ENCODE results near the gene ASAP2.

ASAP2 gene

GRCh38 chr2:9230051-9230802, 23.6 kb downstream of the ASAP2 start:
- H3K4me1 ChIP-seq (ENCODE audit: control insufficient read depth, insufficient read depth, low read length, poor library complexity, severe bottlenecking), result no peaks in the 10 kb centered on the region
- H3K4me3 ChIP-seq (ENCODE audit: insufficient read depth, low read depth, low read length, poor library complexity, severe bottlenecking), result no peak overlapping the region
- no peaks in the 10 kb centered on the region for H3K36me3 ChIP-seq (ENCODE audit: control insufficient read depth, insufficient read depth, low read length)
- H3K27me3 ChIP-seq (replicated peaks; ENCODE audit: control insufficient read depth, insufficient read depth, low read length, poor library complexity, severe bottlenecking), result no peaks in the 10 kb centered on the region
- H3K27ac ChIP-seq (ENCODE audit: insufficient read depth, low read length, poor library complexity, severe bottlenecking), result no peak overlapping the region
- DNase-seq, result no peak
- no peaks in the 10 kb centered on the region for H3K9me3 ChIP-seq (ENCODE audit: control insufficient read depth, low read length)

- no peaks in the 10 kb centered on the region for H3K36me3 ChIP-seq (ENCODE audit: control insufficient read depth, insufficient read depth, low read length)
- H3K27ac ChIP-seq (ENCODE audit: insufficient read depth, low read length, poor library complexity, severe bottlenecking), result no peak overlapping the region
- no peaks in the 10 kb centered on the region for H3K27me3 ChIP-seq (replicated peaks; ENCODE audit: control insufficient read depth, insufficient read depth, low read length, poor library complexity, severe bottlenecking)
- no peaks in the 10 kb centered on the region for H3K4me1 ChIP-seq (ENCODE audit: control insufficient read depth, insufficient read depth, low read length, poor library complexity, severe bottlenecking)
- DNase-seq, result no peak
- H3K9me3 ChIP-seq (ENCODE audit: control insufficient read depth, low read length), result no peaks in the 10 kb centered on the region
- H3K4me3 ChIP-seq (ENCODE audit: insufficient read depth, low read depth, low read length, poor library complexity, severe bottlenecking), result no peak overlapping the region
Measured at GRCh38 chr2:9230881-9231280, 24.3 kb downstream of the ASAP2 start.

DNA sequence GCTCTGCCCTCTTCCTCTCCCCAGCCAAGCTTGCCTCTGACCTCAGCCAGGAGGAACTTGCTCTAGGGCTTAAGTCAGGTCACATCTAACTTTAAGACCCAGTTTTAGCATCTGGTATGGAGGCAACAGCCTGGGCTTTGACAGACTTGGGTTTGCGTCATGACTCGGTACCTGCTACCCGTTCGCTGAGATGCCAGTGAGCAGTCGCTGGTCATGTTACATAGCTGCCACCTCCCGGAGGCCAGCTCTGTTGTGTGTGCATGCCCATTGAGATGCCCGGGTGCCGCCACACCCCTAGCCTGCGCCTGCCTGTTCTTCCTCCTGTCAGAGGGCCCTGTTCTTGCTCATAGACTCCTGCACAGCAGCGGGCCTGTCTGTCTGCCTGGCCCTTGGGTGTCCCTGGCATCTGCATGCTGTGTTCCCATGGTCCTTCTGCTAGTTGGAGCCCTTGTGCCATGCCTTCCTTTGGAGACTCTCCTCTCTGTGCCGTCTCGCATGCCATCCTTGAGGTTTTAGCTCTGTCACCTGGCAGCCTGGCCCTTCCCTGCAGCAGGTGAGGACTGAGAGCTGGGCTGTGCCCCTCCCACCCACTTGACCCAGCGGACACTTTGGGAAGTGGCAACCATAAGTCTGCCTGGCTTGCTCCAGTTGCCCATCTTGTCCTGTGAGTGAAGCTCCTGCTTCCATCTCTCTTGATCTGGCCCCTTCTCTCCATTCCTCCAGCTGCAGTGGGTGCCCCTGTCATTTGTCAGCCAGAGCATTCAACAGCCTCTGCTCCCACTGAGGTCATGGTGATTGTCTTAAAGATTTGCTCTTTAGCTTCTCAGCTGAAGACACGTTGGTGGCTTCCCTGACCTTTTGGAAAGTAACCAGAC, 24.9 kb downstream of the ASAP2 start:
- H3K27ac ChIP-seq (ENCODE audit: insufficient read depth, low read length, poor library complexity, severe bottlenecking), result no peak overlapping the region
- no peaks in the 10 kb centered on the region for H3K9me3 ChIP-seq (ENCODE audit: control insufficient read depth, low read length)
- H3K36me3 ChIP-seq (ENCODE audit: control insufficient read depth, insufficient read depth, low read length), result no peaks in the 10 kb centered on the region
- no peaks in the 10 kb centered on the region for H3K4me1 ChIP-seq (ENCODE audit: control insufficient read depth, insufficient read depth, low read length, poor library complexity, severe bottlenecking)
- no peak for DNase-seq
- no peaks in the 10 kb centered on the region for H3K27me3 ChIP-seq (replicated peaks; ENCODE audit: control insufficient read depth, insufficient read depth, low read length, poor library complexity, severe bottlenecking)
- no peak overlapping the region for H3K4me3 ChIP-seq (ENCODE audit: insufficient read depth, low read depth, low read length, poor library complexity, severe bottlenecking)

DNA sequence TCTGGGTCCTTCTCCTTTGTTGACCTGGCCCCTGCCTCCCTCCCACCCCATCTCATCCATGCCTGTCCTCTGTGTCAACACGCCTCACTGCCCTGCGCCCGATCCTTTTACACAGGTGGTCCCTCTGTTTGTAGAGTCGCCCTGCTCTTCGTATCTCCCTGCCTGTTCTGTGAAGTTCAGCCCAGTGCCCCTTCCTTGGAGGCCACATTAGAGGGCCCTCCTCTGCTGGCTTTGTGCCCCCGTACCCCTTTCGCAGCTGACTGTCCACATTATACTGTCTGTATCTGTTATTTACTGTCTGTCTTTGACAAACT, 25.5 kb downstream of the ASAP2 start:
- Histone ChIP-seq H3K4me1 (ENCODE audit: control insufficient read depth, insufficient read depth, low read length, poor library complexity, severe bottlenecking) (no peaks in the 10 kb centered on the region), H3K27ac (ENCODE audit: insufficient read depth, low read length, poor library complexity, severe bottlenecking) (no peak overlapping the region), H3K9me3 (ENCODE audit: control insufficient read depth, low read length) (no peaks in the 10 kb centered on the region), H3K36me3 (ENCODE audit: control insufficient read depth, insufficient read depth, low read length) (no peaks in the 10 kb centered on the region), H3K27me3 (replicated peaks; ENCODE audit: control insufficient read depth, insufficient read depth, low read length, poor library complexity, severe bottlenecking) (no peaks in the 10 kb centered on the region), H3K4me3 (ENCODE audit: insufficient read depth, low read depth, low read length, poor library complexity, severe bottlenecking) (no peak overlapping the region)
- DNase-seq, result no peak

- Histone ChIP-seq H3K9me3 (ENCODE audit: control insufficient read depth, low read length) (no peaks in the 10 kb centered on the region), H3K36me3 (ENCODE audit: control insufficient read depth, insufficient read depth, low read length) (no peaks in the 10 kb centered on the region), H3K4me1 (ENCODE audit: control insufficient read depth, insufficient read depth, low read length, poor library complexity, severe bottlenecking) (no peaks in the 10 kb centered on the region), H3K4me3 (ENCODE audit: insufficient read depth, low read depth, low read length, poor library complexity, severe bottlenecking) (no peak overlapping the region), H3K27me3 (replicated peaks; ENCODE audit: control insufficient read depth, insufficient read depth, low read length, poor library complexity, severe bottlenecking) (no peaks in the 10 kb centered on the region), H3K27ac (ENCODE audit: insufficient read depth, low read length, poor library complexity, severe bottlenecking) (no peak overlapping the region)
- no peak for DNase-seq
Measured at GRCh38 chr2:9232886-9233285, 26.3 kb downstream of the ASAP2 start.

GRCh38 chr2:9234680-9235146, 28.1 kb downstream of the ASAP2 start:
- H3K27me3 ChIP-seq (replicated peaks; ENCODE audit: control insufficient read depth, insufficient read depth, low read length, poor library complexity, severe bottlenecking), result no peaks in the 10 kb centered on the region
- no peak overlapping the region for H3K4me3 ChIP-seq (ENCODE audit: insufficient read depth, low read depth, low read length, poor library complexity, severe bottlenecking)
- H3K36me3 ChIP-seq (ENCODE audit: control insufficient read depth, insufficient read depth, low read length), result no peaks in the 10 kb centered on the region
- no peaks in the 10 kb centered on the region for H3K4me1 ChIP-seq (ENCODE audit: control insufficient read depth, insufficient read depth, low read length, poor library complexity, severe bottlenecking)
- H3K9me3 ChIP-seq (ENCODE audit: control insufficient read depth, low read length), result no peaks in the 10 kb centered on the region
- DNase-seq, result no peak
- H3K27ac ChIP-seq (ENCODE audit: insufficient read depth, low read length, poor library complexity, severe bottlenecking), result no peak overlapping the region

DNA sequence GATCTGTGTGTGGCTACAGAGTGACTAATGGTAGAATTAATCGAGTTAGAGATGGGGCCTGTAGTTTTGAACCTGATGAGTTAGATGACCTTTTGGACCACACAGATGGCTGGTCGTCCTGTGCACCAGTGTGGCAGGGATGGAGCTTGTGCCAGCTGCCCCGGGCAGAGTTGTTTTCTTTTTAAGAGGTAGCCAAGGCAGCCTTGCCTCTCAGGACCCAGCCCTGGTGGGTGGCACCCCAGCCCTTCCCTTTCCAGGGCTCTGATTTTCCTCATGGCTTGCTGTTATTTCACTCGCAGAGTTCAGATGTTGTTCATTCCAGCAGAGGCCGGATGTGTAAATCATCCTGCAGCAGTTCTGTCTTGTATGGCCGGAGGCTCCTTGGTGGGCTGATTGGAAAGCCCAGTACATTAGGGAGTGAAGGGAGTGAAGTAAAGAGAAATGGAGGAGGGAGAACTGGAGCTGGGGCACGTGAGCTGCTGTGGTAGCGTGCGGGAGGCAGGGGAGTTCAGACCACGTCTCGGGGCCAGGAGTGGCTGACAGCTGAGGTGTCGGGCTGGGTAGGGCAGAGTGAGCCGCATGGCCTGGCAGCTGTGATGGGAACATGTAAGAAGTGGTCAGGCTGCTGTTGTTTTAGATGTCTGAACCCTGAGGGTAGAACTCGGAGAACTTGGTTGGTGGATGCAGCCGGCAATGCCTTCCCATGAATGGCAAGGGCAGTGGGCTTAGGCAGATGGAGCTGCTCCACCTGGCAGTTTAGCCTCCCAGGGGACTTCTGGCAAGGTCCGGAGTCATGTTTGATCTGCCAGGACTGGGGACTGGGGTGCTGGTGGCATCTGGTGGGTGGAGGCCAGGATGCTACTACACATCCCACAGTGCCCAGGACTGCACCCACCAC, 28.8 kb downstream of the ASAP2 start:
- Histone ChIP-seq H3K36me3 (ENCODE audit: control insufficient read depth, insufficient read depth, low read length) (no peaks in the 10 kb centered on the region), H3K9me3 (ENCODE audit: control insufficient read depth, low read length) (no peaks in the 10 kb centered on the region), H3K4me3 (ENCODE audit: insufficient read depth, low read depth, low read length, poor library complexity, severe bottlenecking) (no peak overlapping the region), H3K4me1 (ENCODE audit: control insufficient read depth, insufficient read depth, low read length, poor library complexity, severe bottlenecking) (no peaks in the 10 kb centered on the region), H3K27ac (ENCODE audit: insufficient read depth, low read length, poor library complexity, severe bottlenecking) (no peak overlapping the region), H3K27me3 (replicated peaks; ENCODE audit: control insufficient read depth, insufficient read depth, low read length, poor library complexity, severe bottlenecking) (no peaks in the 10 kb centered on the region)
- no peak for DNase-seq

- H3K4me3 ChIP-seq (ENCODE audit: insufficient read depth, low read depth, low read length, poor library complexity, severe bottlenecking), result no peak overlapping the region
- DNase-seq, result no peak
- no peaks in the 10 kb centered on the region for H3K4me1 ChIP-seq (ENCODE audit: control insufficient read depth, insufficient read depth, low read length, poor library complexity, severe bottlenecking)
- H3K27ac ChIP-seq (ENCODE audit: insufficient read depth, low read length, poor library complexity, severe bottlenecking), result no peak overlapping the region
- H3K9me3 ChIP-seq (ENCODE audit: control insufficient read depth, low read length), result no peaks in the 10 kb centered on the region
- H3K27me3 ChIP-seq (replicated peaks; ENCODE audit: control insufficient read depth, insufficient read depth, low read length, poor library complexity, severe bottlenecking), result no peaks in the 10 kb centered on the region
- no peaks in the 10 kb centered on the region for H3K36me3 ChIP-seq (ENCODE audit: control insufficient read depth, insufficient read depth, low read length)
Measured at GRCh38 chr2:9236045-9236344, 29.4 kb downstream of the ASAP2 start.

DNA sequence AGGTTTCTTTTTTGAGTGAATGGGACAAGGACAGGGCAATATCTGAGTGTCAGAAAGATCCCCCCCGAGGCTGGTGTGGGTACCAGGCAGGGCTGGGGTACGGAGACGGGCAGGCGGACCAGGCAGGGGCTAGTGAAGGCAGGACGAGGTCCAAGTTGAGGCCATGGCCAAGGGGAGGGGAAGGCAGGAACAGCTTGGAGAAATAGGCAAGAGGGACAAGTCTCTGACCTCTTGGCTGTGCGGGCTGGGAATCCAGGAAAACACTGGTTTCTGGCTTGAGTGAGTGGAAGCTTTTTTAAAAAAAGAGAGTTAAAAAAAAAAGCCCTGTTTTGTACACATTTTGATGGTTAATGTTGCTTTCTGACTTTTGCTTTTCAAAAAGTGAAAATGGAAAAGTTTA, 30.3 kb downstream of the ASAP2 start:
- no peak overlapping the region for H3K27ac ChIP-seq (ENCODE audit: insufficient read depth, low read length, poor library complexity, severe bottlenecking)

More for the DNA sequence above, 30.3 kb downstream of the ASAP2 start:
- H3K36me3 ChIP-seq (ENCODE audit: control insufficient read depth, insufficient read depth, low read length), result no peaks in the 10 kb centered on the region
- no peaks in the 10 kb centered on the region for H3K9me3 ChIP-seq (ENCODE audit: control insufficient read depth, low read length)
- DNase-seq, result no peak
- H3K27me3 ChIP-seq (replicated peaks; ENCODE audit: control insufficient read depth, insufficient read depth, low read length, poor library complexity, severe bottlenecking), result no peaks in the 10 kb centered on the region
- no peaks in the 10 kb centered on the region for H3K4me1 ChIP-seq (ENCODE audit: control insufficient read depth, insufficient read depth, low read length, poor library complexity, severe bottlenecking)
- no peak overlapping the region for H3K4me3 ChIP-seq (ENCODE audit: insufficient read depth, low read depth, low read length, poor library complexity, severe bottlenecking)

All from effector memory CD4-positive, alpha-beta T cell (primary cell).